Hindlimb muscle (tissue), 1 donor: ENCODE measurements around the gene SPACA6. TPM values are rescaled to one million over a fixed set of nuclear protein-coding genes. Genes with fewer than 3 reads are reported as not detected.
"Not testable (repeated sequence)": the region's sequence is repeated elsewhere in the genome, so short reads cannot be mapped to it uniquely, and the experiment has no call there.

Experiments used
- DNase-seq: peaks from one replicate; pipeline ENCODE4 v3.0.0-alpha.2; 2013
- polyA plus RNA-seq: library from polyadenylated mRNA; unstranded; fragments of 120-200 nt; gene quantifications from one replicate; pipeline ENCODE4 v1.2.1, GENCODE V29; 2013; ENCODE audit not compliant: insufficient read length

The SPACA6 gene
- polyA plus RNA-seq, 1 donor, result 9.1 TPM

DNA sequence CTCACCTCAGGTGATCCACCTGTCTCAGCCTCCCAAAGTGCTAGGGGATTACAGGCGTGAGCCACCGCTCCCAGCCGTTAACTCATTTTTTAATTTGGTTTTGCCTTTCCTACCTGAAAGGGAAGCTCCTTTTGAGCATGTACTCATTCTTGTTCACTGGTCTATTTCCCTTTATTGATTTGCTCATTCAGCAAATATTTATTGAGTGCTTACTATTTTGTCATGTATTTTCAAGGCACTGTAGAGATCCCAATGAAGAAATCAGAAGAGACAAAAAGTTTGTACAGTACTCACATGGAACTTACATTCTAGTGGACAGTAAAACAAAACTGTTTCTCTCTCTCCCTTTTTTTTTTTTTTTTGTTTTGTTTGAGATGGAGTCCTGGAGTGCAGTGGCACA lies 13.8 kb downstream of the SPACA6 start:
- no peak for DNase-seq

- DNase-seq, result no peak
These were observed 15.7 kb downstream of the SPACA6 start for GRCh38 chr19:51708811-51709210.

- no peak for DNase-seq
These were observed 16.4 kb downstream of the SPACA6 start for GRCh38 chr19:51709575-51709974.

- no peak for DNase-seq
These were observed 17.0 kb downstream of the SPACA6 start for GRCh38 chr19:51710163-51710562.

- DNase-seq, result no peak
These were observed 18.6 kb downstream of the SPACA6 start for GRCh38 chr19:51711702-51712101.

DNA sequence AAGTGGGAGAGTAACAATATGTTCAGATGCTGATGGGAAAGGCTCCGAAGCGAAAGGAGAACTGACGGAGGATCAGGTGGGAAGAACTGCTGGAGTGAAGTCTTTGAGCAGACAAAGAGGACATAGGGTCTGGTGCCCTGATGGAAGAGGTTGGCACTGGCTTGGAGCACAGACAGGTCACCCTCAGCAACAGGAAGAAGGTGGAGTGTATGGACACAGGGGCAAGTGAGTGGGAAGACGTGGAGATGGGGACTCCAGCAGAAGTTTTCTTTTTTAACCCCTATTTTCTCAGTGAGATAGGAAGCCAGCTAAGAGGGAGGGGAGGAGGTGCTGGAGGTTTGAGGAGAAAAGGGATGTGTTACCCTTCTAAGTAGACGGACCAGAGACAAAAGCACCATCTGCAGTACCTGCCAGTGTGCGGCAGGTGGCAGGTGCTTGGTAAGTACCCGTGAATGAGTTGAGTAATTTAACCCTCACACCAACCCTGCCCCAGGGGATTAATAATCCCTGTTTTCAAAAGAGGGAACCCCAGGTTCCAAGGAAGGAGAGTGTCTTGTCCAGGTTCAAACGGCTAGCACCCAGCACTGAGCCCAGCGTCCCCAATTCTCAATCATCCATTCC lies 19.4 kb downstream of the SPACA6 start:
- no peak for DNase-seq

DNA sequence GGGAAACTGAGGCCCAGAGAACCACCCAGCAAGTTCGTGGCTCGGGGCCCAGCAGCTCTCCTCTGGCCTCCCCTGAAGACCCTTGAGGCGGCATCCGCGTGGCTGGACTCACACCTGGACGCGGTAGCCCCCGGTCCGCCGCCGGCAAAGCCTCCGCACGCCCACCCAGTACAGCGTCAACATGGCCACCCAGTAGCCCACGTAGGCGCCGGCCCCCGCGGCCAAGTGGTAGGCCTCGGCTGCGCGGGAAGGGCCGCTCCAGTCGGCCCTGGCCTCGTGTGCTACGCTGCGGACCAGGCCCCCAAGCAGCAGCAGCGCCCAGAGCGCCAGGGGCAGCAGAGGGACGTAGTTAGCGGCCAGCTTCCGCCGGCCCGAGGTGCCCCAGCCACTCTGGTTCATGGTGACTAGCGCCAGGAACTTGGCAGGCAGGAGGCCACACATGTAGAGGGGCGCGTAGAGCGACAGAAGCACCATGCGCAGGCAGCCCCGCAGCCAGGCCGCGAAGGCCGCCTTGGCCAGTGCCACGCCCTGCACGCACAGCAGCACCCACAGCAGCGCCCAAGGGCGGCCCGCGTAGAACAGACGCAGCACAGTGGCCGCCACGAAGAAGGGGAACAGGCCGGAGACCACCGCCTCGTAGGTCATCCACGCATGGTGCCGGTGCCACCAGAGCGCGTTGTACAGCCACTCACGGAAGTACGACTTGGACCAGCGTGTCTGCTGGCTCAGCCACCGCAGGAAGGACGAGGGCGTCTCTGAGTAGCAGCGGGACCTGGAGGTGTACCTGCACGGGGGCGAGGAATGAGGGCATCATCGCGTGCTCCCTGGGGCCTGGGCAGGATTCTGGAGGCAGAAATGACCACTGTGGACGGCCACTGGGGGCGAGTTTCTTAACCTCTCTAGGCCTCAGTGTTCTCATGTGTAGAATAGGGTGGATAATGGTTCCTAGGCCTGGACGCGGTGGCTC lies 20.5 kb downstream of the SPACA6 start:
- DNase-seq, result no peak

DNA sequence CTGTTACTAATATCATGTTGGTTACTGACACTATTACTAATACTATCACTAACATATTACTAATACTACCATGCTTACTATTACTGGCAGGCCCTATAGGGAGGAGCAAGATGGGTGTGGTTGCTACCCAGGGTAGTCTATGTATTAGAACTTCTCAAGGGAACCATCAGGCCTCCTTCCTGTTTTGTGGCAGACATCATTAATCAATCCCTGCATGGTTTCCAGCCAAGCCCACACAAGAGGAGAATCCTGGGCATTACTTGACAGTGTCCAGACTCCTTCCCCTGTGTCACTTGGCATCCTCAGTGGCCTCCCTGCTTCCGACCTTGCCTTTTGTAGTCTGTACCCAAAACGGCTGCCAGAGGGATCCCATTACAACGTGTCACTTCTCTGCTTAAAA lies 21.7 kb downstream of the SPACA6 start:
- no peak for DNase-seq

- DNase-seq, result no peak
These were observed 22.7 kb downstream of the SPACA6 start for GRCh38 chr19:51715850-51716249.

GRCh38 chr19:51716925-51717324 lies 23.8 kb downstream of the SPACA6 start:
- DNase-seq, result no peak

DNA sequence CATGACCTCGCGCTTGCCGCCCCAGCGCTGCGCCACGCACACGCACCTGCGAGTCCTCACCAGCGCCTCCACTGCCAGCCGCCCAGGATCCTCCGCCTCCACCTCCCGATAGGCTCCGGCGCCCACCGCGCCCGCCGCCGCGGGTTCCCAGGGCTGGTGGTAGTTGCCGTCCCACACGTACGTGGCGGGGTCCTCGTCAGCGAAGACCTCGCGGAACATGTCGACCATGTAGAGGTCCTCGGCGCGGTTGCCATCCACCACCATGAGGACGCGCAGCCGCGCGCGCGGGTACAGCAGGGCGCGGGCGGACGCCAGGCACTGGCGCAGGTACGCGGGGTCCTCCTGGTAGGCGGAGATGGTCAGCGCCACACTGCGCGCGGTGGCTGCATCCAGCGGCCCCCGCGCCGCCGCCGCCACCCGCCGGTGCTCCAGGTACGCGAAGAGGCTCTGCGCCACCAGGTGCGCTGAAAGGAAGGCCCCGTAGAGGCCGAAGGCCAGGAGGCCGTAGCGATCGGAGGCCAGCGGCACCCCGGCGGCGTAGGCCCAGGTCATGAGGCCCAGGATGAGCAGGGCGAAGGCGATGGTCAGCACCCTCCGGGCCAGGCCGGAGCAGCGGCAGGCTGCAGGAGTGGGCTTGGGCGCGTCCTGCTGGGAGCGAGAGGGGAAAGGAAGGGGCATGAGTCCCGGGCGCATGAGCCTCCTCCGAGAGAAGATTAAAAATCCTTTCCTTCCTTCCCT lies 26.3 kb downstream of the SPACA6 start:
- DNase-seq, result no peak

DNA sequence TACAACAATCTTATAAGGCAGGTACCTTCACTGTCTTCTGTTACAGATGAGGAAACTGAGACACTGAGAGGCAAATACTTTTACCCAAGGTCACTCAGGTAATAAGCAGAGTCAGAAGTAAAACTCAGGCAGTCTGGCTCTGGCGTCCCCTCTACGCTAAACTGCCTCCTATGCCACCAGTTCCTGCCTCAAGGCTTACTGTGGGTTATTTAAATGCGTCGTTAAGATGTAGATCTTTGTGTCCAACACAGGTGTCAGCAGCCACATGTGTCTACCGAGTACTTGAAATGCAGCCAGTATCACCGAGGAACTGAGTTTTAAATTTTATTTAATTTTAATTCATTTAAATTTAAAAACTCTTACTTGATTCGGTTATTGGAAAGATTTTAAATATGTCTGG lies 28.8 kb downstream of the SPACA6 start:
- DNase-seq, result no peak

DNA sequence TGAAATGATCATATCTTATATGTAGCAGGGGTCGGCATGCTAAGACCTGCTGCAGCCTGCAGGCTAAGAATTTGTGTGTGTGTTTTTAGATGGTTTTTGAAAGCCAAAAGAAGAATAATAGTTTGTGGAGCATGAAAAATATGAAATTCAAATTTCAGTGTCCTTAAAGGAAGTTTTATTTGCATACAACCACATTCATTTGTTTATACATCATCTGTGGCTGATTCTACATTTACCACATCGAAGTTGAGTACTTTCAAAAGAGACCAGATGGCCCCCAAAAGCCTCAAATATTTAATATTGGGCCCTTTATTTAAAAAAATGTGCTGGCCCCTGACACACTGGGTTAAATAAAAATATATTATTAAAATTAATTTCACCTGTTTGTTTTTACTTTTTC lies 29.4 kb downstream of the SPACA6 start:
- no peak for DNase-seq

DNA sequence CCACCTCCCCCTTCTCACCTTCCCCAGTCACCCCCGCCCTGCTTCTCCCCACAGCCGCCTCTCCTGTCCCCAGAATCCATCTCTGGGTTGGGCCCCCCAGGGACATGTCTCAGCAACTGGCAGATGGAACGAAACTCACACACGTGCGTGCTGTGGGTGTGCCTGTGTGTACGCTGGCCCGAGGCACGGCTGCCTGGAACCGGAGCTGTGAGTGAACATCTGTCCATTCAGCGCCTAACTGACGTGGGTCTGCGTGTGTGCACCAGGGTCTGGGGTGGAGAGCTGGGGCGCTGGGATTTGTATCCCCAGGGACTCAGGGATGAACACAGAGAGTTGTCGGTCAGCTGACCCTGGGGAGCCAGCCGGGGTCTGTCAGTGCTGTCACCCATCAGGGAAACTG lies 31.4 kb downstream of the SPACA6 start:
- peak; percentile 34 for DNase-seq

GRCh38 chr19:51726049-51726448 lies 32.9 kb downstream of the SPACA6 start:
- DNase-seq, result peak; percentile 24

GRCh38 chr19:51727349-51727880 lies 34.3 kb downstream of the SPACA6 start:
- DNase-seq, result no peak

DNA sequence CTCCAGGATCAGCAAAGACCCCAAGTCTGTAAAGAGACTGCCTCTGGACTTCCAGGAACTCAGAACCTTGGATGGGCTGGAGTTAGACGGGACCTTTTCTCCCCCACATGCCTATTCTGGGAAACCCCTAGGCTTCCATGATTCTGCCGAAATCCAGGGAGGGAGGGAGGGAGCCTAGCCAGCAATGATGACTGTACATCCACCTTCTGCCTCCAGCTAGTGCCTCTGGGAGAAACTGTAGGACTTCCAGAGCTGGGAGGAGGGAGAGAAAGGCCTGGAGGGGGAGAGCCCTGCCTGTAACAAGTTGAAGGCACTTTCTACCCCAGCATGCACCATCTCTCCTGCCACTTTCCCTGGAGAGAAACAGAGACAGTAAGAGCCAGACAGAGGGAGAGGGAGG lies 36.7 kb downstream of the SPACA6 start:
- DNase-seq, result no peak

DNA sequence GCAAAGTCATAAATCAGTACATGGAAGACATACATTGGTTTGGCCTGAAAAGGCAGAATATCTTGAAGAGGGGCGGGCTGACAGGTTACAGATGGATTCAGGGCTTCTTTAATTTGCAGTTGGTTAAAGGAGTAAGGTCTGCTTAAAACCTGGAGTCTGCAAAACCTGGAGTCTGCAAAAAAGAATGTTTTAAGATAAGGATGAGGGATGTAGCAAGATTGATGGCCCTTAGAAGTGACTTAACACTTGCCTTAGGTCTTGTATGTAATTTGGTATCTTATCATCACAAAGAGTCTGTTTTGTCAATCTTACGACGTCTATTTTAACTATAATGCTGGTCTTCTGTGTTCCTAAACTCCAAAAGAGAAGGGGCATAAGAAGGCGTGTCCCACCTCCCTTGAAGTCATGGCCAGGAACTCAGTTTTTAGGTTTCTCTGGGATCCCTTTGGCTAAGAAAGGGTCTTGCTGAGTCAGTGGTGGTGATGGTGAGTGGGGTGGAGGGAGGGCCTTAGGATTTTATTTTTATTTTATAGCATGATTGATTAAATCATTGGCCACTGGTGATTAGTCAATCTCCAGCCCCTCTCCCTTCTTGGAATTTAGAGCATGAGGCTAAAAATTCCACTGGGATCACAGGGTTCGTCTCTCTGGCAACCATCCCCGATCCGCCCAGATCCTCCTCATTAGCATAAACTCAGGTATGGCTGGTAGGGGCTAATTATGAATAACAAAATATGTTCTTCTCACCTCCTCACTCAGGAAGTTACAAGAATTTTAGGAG lies 40.8 kb downstream of the SPACA6 start:
- no peak for DNase-seq

DNA sequence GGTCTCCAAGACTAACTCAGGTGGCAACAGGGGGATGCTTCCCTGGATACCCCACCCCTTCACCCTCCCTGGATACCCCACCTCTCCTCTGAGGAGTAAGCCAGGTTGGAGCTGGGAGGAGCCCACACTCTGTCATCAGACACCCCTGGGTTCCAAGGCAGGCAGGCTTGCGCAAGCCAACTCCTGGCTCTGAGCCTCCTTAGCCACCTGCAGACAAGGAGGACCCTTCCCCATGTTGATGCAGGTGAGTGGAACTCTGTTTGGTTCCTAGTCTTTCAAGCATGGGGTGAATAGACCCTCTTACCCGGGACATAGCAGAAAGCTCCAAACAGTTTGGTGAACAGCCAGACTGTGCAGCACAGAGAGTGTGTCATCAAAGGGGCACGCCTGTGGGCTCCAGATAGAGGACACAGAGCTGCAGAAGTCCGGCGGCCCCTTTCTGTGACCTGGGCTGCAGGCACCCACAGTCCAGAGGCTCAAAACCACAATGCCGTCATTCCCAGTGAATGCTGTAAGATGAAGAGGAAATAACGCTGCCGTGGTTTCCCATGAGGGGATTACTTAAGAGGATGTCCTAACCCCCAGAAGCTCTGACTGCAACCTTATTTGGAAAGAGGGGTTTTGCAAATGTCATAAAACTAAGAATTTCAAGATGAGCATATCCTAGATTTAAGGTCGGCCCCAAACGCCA lies 42.8 kb downstream of the SPACA6 start:
- DNase-seq, result no peak

- no peak for DNase-seq
These were observed 44.3 kb downstream of the SPACA6 start for GRCh38 chr19:51737389-51737788.

- no peak for DNase-seq
These were observed 44.8 kb downstream of the SPACA6 start for GRCh38 chr19:51737924-51738323.

DNA sequence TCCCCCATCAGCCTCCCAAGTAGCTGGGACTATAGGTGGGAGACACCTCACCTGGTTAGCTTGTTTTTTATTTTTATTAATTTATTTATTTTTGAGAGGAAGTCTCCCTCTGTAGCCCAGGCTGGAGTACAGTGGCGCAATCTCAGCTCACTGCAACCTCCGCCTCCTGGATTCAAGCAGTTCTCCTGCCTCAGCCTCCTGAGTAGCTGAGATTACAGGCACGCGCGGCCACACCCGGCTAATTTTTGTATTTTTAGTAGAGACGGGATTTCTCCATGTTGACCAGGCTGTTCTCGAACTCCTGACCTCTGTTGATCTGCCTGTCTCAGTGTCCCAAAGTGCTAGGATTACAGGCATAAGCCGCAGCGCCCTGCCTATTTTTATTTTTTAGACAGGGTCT lies 45.4 kb downstream of the SPACA6 start:
- not testable (repeated sequence) for DNase-seq
